ENCODE results near the gene LRRD1.
A peak's percentile ranks its signal among the peaks of the same experiment; 100 is the strongest.
"Not testable (repeated sequence)": the region's sequence is repeated elsewhere in the genome, so short reads cannot be mapped to it uniquely, and the experiment has no call there.

LRRD1 gene

GRCh38 chr7:92178928-92179924 is at the start of gene LRRD1:
TSS of gene LRRD1 (minus strand) at chr7:92179142. CDS start at chr7:92165202, 13,940 bp downstream.
- DNase-seq: peak; percentile 89
- in situ Hi-C loops (cut with HindIII; ENCODE audit: low pct_ligation_motif_present, low pct_unique_long_range_greater_than_20kb, low sequenced_read_pairs): no loop called here

GRCh38 chr7:92228742-92229141 is 49.8 kb upstream of the LRRD1 start:
- no peak for DNase-seq
- in situ Hi-C loops (cut with HindIII; ENCODE audit: low pct_ligation_motif_present, low pct_unique_long_range_greater_than_20kb, low sequenced_read_pairs): no loop called here

GRCh38 chr7:92228100-92228499 is 49.2 kb upstream of the LRRD1 start:
- DNase-seq: no peak
- in situ Hi-C loops (cut with HindIII; ENCODE audit: low pct_ligation_motif_present, low pct_unique_long_range_greater_than_20kb, low sequenced_read_pairs): no loop called here

- no peak for DNase-seq
- in situ Hi-C loops (cut with HindIII; ENCODE audit: low pct_ligation_motif_present, low pct_unique_long_range_greater_than_20kb, low sequenced_read_pairs): no loop called here
These were observed 48.0 kb upstream of the LRRD1 start for GRCh38 chr7:92226981-92227380.

GRCh38 chr7:92221766-92222165 is 42.8 kb upstream of the LRRD1 start:
- no peak for DNase-seq
- in situ Hi-C loops (cut with HindIII; ENCODE audit: low pct_ligation_motif_present, low pct_unique_long_range_greater_than_20kb, low sequenced_read_pairs): no loop called here

- in situ Hi-C loops (cut with HindIII; ENCODE audit: low pct_ligation_motif_present, low pct_unique_long_range_greater_than_20kb, low sequenced_read_pairs): no loop called here
- no peak for DNase-seq
These were observed 27.7 kb upstream of the LRRD1 start for GRCh38 chr7:92206672-92207071.

- DNase-seq: no peak
- in situ Hi-C loops (cut with HindIII; ENCODE audit: low pct_ligation_motif_present, low pct_unique_long_range_greater_than_20kb, low sequenced_read_pairs): no loop called here
These were observed 27.0 kb upstream of the LRRD1 start for GRCh38 chr7:92205987-92206386.

- in situ Hi-C loops (cut with HindIII; ENCODE audit: low pct_ligation_motif_present, low pct_unique_long_range_greater_than_20kb, low sequenced_read_pairs): no loop called here
- no peak for DNase-seq
These were observed 21.8 kb upstream of the LRRD1 start for GRCh38 chr7:92200791-92201190.

- DNase-seq: no peak
- in situ Hi-C loops (cut with HindIII; ENCODE audit: low pct_ligation_motif_present, low pct_unique_long_range_greater_than_20kb, low sequenced_read_pairs): no loop called here
These were observed 13.4 kb upstream of the LRRD1 start for GRCh38 chr7:92192326-92192725.

GRCh38 chr7:92189246-92189645 is 10.3 kb upstream of the LRRD1 start:
- in situ Hi-C loops (cut with HindIII; ENCODE audit: low pct_ligation_motif_present, low pct_unique_long_range_greater_than_20kb, low sequenced_read_pairs); DNase-seq: not testable (repeated sequence)

- DNase-seq; in situ Hi-C loops (cut with HindIII; ENCODE audit: low pct_ligation_motif_present, low pct_unique_long_range_greater_than_20kb, low sequenced_read_pairs): not testable (repeated sequence)
These were observed 5.4 kb upstream of the LRRD1 start for GRCh38 chr7:92184294-92184693.

- in situ Hi-C loops (cut with HindIII; ENCODE audit: low pct_ligation_motif_present, low pct_unique_long_range_greater_than_20kb, low sequenced_read_pairs): no loop called here
- DNase-seq: peak; percentile 21
These were observed 1.6 kb downstream of the LRRD1 start for GRCh38 chr7:92177362-92177761.

GRCh38 chr7:92169529-92169928 is 9.4 kb downstream of the LRRD1 start:
- in situ Hi-C loops (cut with HindIII; ENCODE audit: low pct_ligation_motif_present, low pct_unique_long_range_greater_than_20kb, low sequenced_read_pairs); DNase-seq: not testable (repeated sequence)

- in situ Hi-C loops (cut with HindIII; ENCODE audit: low pct_ligation_motif_present, low pct_unique_long_range_greater_than_20kb, low sequenced_read_pairs): no loop called here
These were observed 17.7 kb downstream of the LRRD1 start for GRCh38 chr7:92161271-92161670.

GRCh38 chr7:92158660-92159575 is 20.0 kb downstream of the LRRD1 start:
- in situ Hi-C loops (cut with HindIII; ENCODE audit: low pct_ligation_motif_present, low pct_unique_long_range_greater_than_20kb, low sequenced_read_pairs): no loop called here
- peak; percentile 56 for DNase-seq

More at GRCh38 chr7:92161271-92161670, 17.7 kb downstream of the LRRD1 start:
- DNase-seq: no peak

- in situ Hi-C loops (cut with HindIII; ENCODE audit: low pct_ligation_motif_present, low pct_unique_long_range_greater_than_20kb, low sequenced_read_pairs): no loop called here
- no peak for DNase-seq
These were observed 22.0 kb downstream of the LRRD1 start for GRCh38 chr7:92156990-92157389.

- in situ Hi-C loops (cut with HindIII; ENCODE audit: low pct_ligation_motif_present, low pct_unique_long_range_greater_than_20kb, low sequenced_read_pairs): no loop called here
These were observed 23.7 kb downstream of the LRRD1 start for GRCh38 chr7:92155108-92155739.

GRCh38 chr7:92150450-92151017 is 28.4 kb downstream of the LRRD1 start:
- in situ Hi-C loops (cut with HindIII; ENCODE audit: low pct_ligation_motif_present, low pct_unique_long_range_greater_than_20kb, low sequenced_read_pairs): no loop called here
- no peak for DNase-seq

More at GRCh38 chr7:92155108-92155739, 23.7 kb downstream of the LRRD1 start:
- no peak for DNase-seq
